Measurements from ENCODE around the gene COX8C.

COX8C gene

GRCh38 chr14:93346926-93347721, at the start of gene COX8C:
Gene COX8C (plus strand): TSS chr14:93347182. CDS start chr14:93347269, 87 bp downstream.
- Histone ChIP-seq H3K9me3 (ENCODE audit: insufficient read depth, low read length, severe bottlenecking) (no peaks in the 10 kb centered on the region), H3K4me1 (ENCODE audit: insufficient read depth, low read length) (peaks cover 6% of the 10 kb centered on the region; the same call in 1 of the 2 replicates), H4K20me1 (ENCODE audit: insufficient read depth, low read length) (no peaks in the 10 kb centered on the region), H3K27ac (ENCODE audit: low read length) (no peak within 1 kb of the TSS), H2AFZ (ENCODE audit: low read depth, low read length) (no peak within 1 kb of the TSS), H3K36me3 (ENCODE audit: insufficient read depth, low read length) (no peaks in the 10 kb centered on the region), H3K79me2 (ENCODE audit: insufficient read depth, low read length) (no peaks in the 10 kb centered on the region), H3K9ac (ENCODE audit: low read depth, low read length) (no peak within 1 kb of the TSS), H3K4me3 (ENCODE audit: low read depth in 1 of 2, low read length in 2 of 2) (no peak within 1 kb of the TSS), H3K27me3 (ENCODE audit: insufficient read depth, low read length, poor library complexity) (no peaks in the 10 kb centered on the region), H3K4me2 (ENCODE audit: insufficient read depth, low read length) (no peak within 1 kb of the TSS)
- TF ChIP-seq CTCF (IDR thresholded peaks at IDR 0.05; ENCODE audit: borderline replicate concordance, extremely low read depth, low read length, poor library complexity, severe bottlenecking) (no peak), EZH2 (IDR thresholded peaks at IDR 0.05; ENCODE audit: borderline replicate concordance, low read depth, low read length, severe bottlenecking) (no peak)
- DNase-seq: no peak
- ATAC-seq (ENCODE audit: insufficient read depth, low read depth): no peak

- Histone ChIP-seq H3K9ac (ENCODE audit: low read depth, low read length) (no peak overlapping the region), H3K4me2 (ENCODE audit: insufficient read depth, low read length) (no peak overlapping the region), H3K4me1 (ENCODE audit: insufficient read depth, low read length) (no peaks in the 10 kb centered on the region), H2AFZ (ENCODE audit: low read depth, low read length) (no peak overlapping the region), H3K9me3 (ENCODE audit: insufficient read depth, low read length, severe bottlenecking) (no peaks in the 10 kb centered on the region), H3K27me3 (ENCODE audit: insufficient read depth, low read length, poor library complexity) (no peaks in the 10 kb centered on the region), H4K20me1 (ENCODE audit: insufficient read depth, low read length) (peaks cover 37% of the 10 kb centered on the region), H3K4me3 (ENCODE audit: low read depth in 1 of 2, low read length in 2 of 2) (no peak overlapping the region), H3K27ac (ENCODE audit: low read length) (no peak overlapping the region), H3K79me2 (ENCODE audit: insufficient read depth, low read length) (peaks cover 59% of the 10 kb centered on the region), H3K36me3 (ENCODE audit: insufficient read depth, low read length) (peaks cover 3% of the 10 kb centered on the region; the same call in 1 of the 2 replicates)
- TF ChIP-seq CTCF (IDR thresholded peaks at IDR 0.05; ENCODE audit: borderline replicate concordance, extremely low read depth, low read length, poor library complexity, severe bottlenecking): no peak
- no peak for TF ChIP-seq EZH2 (IDR thresholded peaks at IDR 0.05; ENCODE audit: borderline replicate concordance, low read depth, low read length, severe bottlenecking)
- DNase-seq (no peak), ATAC-seq (ENCODE audit: insufficient read depth, low read depth) (no peak)
Observed at GRCh38 chr14:93299416-93299815, 47.6 kb upstream of the COX8C start.

GRCh38 chr14:93299866-93300265, 47.1 kb upstream of the COX8C start:
- H3K27ac ChIP-seq (ENCODE audit: low read length): no peak overlapping the region
- no peaks in the 10 kb centered on the region for H3K27me3 ChIP-seq (ENCODE audit: insufficient read depth, low read length, poor library complexity)
- H3K4me1 ChIP-seq (ENCODE audit: insufficient read depth, low read length): no peaks in the 10 kb centered on the region
- H3K36me3 ChIP-seq (ENCODE audit: insufficient read depth, low read length): no peaks in the 10 kb centered on the region
- ATAC-seq (ENCODE audit: insufficient read depth, low read depth): no peak
- H3K9ac ChIP-seq (ENCODE audit: low read depth, low read length): no peak overlapping the region
- H3K4me3 ChIP-seq (ENCODE audit: low read depth in 1 of 2, low read length in 2 of 2): no peak overlapping the region
- TF ChIP-seq CTCF (IDR thresholded peaks at IDR 0.05; ENCODE audit: borderline replicate concordance, extremely low read depth, low read length, poor library complexity, severe bottlenecking) (no peak), EZH2 (IDR thresholded peaks at IDR 0.05; ENCODE audit: borderline replicate concordance, low read depth, low read length, severe bottlenecking) (no peak)
- H3K4me2 ChIP-seq (ENCODE audit: insufficient read depth, low read length): no peak overlapping the region
- no peaks in the 10 kb centered on the region for H3K9me3 ChIP-seq (ENCODE audit: insufficient read depth, low read length, severe bottlenecking)
- no peak for DNase-seq
- peaks cover 37% of the 10 kb centered on the region for H4K20me1 ChIP-seq (ENCODE audit: insufficient read depth, low read length)
- peaks cover 60% of the 10 kb centered on the region for H3K79me2 ChIP-seq (ENCODE audit: insufficient read depth, low read length)
- no peak overlapping the region for H2AFZ ChIP-seq (ENCODE audit: low read depth, low read length)

Measured in DND-41 (cell line).